ENCODE results near the gene C14orf180.

GRCh38 chr14:104564744-104565679 is 14.6 kb upstream of the C14orf180 start:
- TF ChIP-seq CTCF (IDR thresholded peaks at IDR 0.05; ENCODE audit: insufficient read depth, low read length, poor library complexity, severe bottlenecking) (no peak), EZH2phosphoT487 (conservative IDR thresholded peaks at IDR 0.05; ENCODE audit: low read length) (no peak)

All from SU-DHL-6 (cell line).